ENCODE measurements around the gene KIAA0825. TPM values are rescaled to one million over a fixed set of nuclear protein-coding genes. Genes with fewer than 3 reads are reported as not detected.

Gene KIAA0825
- total and polyA plus RNA-seq, 2 experiments from 2014 or later = 1.7 to 1.8 TPM

DNA sequence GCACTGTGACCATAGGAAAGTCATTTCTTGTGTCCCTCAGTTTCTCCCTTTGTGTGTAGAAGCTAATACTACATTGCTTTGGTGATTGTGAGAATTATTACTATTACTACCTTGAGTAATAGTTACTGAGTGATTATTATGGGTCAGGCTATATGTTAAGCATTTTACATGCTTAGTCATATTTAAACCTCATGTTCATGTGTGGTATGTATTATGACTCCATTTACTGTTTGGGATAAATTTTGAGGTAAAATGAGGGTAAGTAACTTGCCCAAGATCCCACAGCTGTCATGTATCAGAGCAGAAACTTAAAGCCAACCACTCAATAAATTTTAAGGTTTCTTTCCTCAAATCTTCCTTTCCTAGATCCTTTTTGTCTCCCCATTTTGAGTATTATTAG is 28.4 kb upstream of the KIAA0825 start:
- no peak for DNase-seq (ENCODE audit: low spot score)
- Mint-ChIP-seq H3K9me3 (no peaks in the 10 kb centered on the region), H3K4me3 (no peak overlapping the region), H3K27me3 (ENCODE audit: insufficient read depth, low read depth, poor library complexity) (no peaks in the 10 kb centered on the region), H3K36me3 (ENCODE audit: low read depth) (peaks cover 3% of the 10 kb centered on the region; the same call in 2 of the 3 replicates), H3K27ac (no peak overlapping the region), H3K4me1 (no peaks in the 10 kb centered on the region)
- H3K4me2 ChIP-seq = no peak overlapping the region
- H3K4me3 ChIP-seq = no peak overlapping the region
- H2AFZ ChIP-seq = no peak overlapping the region
- no peak for TF ChIP-seq CREB1 (CRISPR knock-in tag; IDR thresholded peaks at IDR 0.05; ENCODE audit: low read depth)
- H3K27me3 ChIP-seq (ENCODE audit: insufficient read depth) = no peaks in the 10 kb centered on the region
- H3F3A ChIP-seq (replicated peaks; ENCODE audit: low read depth) = no peaks in the 10 kb centered on the region
- no peaks in the 10 kb centered on the region for H3K9me2 ChIP-seq (ENCODE audit: insufficient read depth)
- no peaks in the 10 kb centered on the region for H3K36me3 ChIP-seq (ENCODE audit: insufficient read depth)
- no peaks in the 10 kb centered on the region for H3K4me1 ChIP-seq (ENCODE audit: insufficient read depth)
- H4K20me1 ChIP-seq (replicated peaks; ENCODE audit: insufficient read depth) = 0 out of 2 replicates have a peak, but pooled peaks cover 5% of the 10 kb centered on the region
- no peak for ATAC-seq
- H3K27ac ChIP-seq (ENCODE audit: low read depth) = no peak overlapping the region
- H3K79me2 ChIP-seq (replicated peaks; ENCODE audit: insufficient read depth) = no peaks in the 10 kb centered on the region; the same call in 1 of the 2 replicates

DNA sequence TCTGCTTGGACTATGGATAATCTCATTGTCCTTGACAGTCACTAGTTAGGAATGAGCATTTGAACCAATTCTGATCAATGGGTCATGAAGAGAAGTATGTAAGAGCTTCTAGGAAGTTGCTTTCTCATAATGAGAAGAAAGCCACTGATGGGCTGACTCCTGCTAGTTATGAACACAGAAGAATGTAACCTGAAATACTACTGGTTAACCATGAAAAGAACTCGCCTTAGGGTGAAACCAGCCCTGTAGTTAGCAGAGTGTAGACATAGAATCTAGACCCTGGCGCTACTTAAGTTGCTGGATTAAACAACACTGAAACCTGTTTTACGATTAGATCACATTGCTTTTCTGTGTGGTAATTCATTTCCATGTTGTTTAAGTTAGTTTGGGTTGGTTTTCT is 26.6 kb upstream of the KIAA0825 start:
- no peak overlapping the region for H3K4me3 Mint-ChIP-seq
- ATAC-seq (no peak), DNase-seq (ENCODE audit: low spot score) (no peak)
- TF ChIP-seq STAT1 (IDR thresholded peaks at IDR 0.05; ENCODE audit: unreplicated experiment) (no peak), EZH2 (IDR thresholded peaks at IDR 0.05; ENCODE audit: low read depth, unreplicated experiment) (no peak), ZNF114 (CRISPR knock-in tag; IDR thresholded peaks at IDR 0.05) (no peak), EZH2phosphoT487 (IDR thresholded peaks at IDR 0.05; ENCODE audit: unreplicated experiment) (no peak), POLR2AphosphoS5 (IDR thresholded peaks at IDR 0.05; ENCODE audit: low read depth) (no peak), CREB1 (CRISPR knock-in tag; IDR thresholded peaks at IDR 0.05; ENCODE audit: low read depth) (no peak), NANOG (IDR thresholded peaks at IDR 0.05; ENCODE audit: borderline replicate concordance) (no peak), ZNF331 (CRISPR knock-in tag; IDR thresholded peaks at IDR 0.05; ENCODE audit: low read depth) (no peak), JUNB (IDR thresholded peaks at IDR 0.05; ENCODE audit: unreplicated experiment) (no peak)
- TF ChIP-seq, protein P1, sequence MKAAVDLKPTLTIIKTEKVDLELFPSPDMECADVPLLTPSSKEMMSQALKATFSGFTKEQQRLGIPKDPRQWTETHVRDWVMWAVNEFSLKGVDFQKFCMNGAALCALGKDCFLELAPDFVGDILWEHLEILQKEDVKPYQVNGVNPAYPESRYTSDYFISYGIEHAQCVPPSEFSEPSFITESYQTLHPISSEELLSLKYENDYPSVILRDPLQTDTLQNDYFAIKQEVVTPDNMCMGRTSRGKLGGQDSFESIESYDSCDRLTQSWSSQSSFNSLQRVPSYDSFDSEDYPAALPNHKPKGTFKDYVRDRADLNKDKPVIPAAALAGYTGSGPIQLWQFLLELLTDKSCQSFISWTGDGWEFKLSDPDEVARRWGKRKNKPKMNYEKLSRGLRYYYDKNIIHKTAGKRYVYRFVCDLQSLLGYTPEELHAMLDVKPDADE (IDR thresholded peaks at IDR 0.05) = no peak
- TF ChIP-seq, protein P2, sequence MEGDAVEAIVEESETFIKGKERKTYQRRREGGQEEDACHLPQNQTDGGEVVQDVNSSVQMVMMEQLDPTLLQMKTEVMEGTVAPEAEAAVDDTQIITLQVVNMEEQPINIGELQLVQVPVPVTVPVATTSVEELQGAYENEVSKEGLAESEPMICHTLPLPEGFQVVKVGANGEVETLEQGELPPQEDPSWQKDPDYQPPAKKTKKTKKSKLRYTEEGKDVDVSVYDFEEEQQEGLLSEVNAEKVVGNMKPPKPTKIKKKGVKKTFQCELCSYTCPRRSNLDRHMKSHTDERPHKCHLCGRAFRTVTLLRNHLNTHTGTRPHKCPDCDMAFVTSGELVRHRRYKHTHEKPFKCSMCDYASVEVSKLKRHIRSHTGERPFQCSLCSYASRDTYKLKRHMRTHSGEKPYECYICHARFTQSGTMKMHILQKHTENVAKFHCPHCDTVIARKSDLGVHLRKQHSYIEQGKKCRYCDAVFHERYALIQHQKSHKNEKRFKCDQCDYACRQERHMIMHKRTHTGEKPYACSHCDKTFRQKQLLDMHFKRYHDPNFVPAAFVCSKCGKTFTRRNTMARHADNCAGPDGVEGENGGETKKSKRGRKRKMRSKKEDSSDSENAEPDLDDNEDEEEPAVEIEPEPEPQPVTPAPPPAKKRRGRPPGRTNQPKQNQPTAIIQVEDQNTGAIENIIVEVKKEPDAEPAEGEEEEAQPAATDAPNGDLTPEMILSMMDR (conservative IDR thresholded peaks at IDR 0.05; ENCODE audit: low read depth in 2 of 2) = no peak
- TF ChIP-seq, protein P3, sequence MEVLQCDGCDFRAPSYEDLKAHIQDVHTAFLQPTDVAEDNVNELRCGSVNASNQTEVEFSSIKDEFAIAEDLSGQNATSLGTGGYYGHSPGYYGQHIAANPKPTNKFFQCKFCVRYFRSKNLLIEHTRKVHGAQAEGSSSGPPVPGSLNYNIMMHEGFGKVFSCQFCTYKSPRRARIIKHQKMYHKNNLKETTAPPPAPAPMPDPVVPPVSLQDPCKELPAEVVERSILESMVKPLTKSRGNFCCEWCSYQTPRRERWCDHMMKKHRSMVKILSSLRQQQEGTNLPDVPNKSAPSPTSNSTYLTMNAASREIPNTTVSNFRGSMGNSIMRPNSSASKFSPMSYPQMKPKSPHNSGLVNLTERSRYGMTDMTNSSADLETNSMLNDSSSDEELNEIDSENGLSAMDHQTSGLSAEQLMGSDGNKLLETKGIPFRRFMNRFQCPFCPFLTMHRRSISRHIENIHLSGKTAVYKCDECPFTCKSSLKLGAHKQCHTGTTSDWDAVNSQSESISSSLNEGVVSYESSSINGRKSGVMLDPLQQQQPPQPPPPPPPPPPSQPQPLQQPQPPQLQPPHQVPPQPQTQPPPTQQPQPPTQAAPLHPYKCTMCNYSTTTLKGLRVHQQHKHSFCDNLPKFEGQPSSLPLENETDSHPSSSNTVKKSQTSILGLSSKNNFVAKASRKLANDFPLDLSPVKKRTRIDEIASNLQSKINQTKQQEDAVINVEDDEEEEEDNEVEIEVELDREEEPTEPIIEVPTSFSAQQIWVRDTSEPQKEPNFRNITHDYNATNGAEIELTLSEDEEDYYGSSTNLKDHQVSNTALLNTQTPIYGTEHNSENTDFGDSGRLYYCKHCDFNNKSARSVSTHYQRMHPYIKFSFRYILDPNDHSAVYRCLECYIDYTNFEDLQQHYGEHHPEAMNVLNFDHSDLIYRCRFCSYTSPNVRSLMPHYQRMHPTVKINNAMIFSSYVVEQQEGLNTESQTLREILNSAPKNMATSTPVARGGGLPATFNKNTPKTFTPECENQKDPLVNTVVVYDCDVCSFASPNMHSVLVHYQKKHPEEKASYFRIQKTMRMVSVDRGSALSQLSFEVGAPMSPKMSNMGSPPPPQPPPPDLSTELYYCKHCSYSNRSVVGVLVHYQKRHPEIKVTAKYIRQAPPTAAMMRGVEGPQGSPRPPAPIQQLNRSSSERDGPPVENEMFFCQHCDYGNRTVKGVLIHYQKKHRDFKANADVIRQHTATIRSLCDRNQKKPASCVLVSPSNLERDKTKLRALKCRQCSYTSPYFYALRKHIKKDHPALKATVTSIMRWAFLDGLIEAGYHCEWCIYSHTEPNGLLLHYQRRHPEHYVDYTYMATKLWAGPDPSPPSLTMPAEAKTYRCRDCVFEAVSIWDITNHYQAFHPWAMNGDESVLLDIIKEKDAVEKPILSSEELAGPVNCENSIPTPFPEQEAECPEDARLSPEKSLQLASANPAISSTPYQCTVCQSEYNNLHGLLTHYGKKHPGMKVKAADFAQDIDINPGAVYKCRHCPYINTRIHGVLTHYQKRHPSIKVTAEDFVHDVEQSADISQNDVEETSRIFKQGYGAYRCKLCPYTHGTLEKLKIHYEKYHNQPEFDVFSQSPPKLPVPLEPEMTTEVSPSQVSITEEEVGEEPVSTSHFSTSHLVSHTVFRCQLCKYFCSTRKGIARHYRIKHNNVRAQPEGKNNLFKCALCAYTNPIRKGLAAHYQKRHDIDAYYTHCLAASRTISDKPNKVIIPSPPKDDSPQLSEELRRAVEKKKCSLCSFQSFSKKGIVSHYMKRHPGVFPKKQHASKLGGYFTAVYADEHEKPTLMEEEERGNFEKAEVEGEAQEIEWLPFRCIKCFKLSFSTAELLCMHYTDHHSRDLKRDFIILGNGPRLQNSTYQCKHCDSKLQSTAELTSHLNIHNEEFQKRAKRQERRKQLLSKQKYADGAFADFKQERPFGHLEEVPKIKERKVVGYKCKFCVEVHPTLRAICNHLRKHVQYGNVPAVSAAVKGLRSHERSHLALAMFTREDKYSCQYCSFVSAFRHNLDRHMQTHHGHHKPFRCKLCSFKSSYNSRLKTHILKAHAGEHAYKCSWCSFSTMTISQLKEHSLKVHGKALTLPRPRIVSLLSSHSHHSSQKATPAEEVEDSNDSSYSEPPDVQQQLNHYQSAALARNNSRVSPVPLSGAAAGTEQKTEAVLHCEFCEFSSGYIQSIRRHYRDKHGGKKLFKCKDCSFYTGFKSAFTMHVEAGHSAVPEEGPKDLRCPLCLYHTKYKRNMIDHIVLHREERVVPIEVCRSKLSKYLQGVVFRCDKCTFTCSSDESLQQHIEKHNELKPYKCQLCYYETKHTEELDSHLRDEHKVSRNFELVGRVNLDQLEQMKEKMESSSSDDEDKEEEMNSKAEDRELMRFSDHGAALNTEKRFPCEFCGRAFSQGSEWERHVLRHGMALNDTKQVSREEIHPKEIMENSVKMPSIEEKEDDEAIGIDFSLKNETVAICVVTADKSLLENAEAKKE (CRISPR knock-in tag; IDR thresholded peaks at IDR 0.05) = no peak

More for the DNA sequence above, 26.6 kb upstream of the KIAA0825 start:
- Histone ChIP-seq H3K36me3 (ENCODE audit: insufficient read depth) (no peaks in the 10 kb centered on the region), H3K79me2 (replicated peaks; ENCODE audit: insufficient read depth) (peaks cover 7% of the 10 kb centered on the region; the same call in 1 of the 2 replicates), H3K27ac (ENCODE audit: low read depth) (no peak overlapping the region), H4K20me1 (replicated peaks; ENCODE audit: insufficient read depth) (0 out of 2 replicates have a peak, but pooled peaks cover 5% of the 10 kb centered on the region), H3F3A (replicated peaks; ENCODE audit: low read depth) (no peaks in the 10 kb centered on the region), H2AFZ (no peak overlapping the region), H3K4me1 (ENCODE audit: insufficient read depth) (no peaks in the 10 kb centered on the region), H3K4me2 (no peak overlapping the region), H3K27me3 (ENCODE audit: insufficient read depth) (no peaks in the 10 kb centered on the region), H3K9me2 (ENCODE audit: insufficient read depth) (no peaks in the 10 kb centered on the region), H3K4me3 (no peak overlapping the region)
- Mint-ChIP-seq H3K4me1 (no peaks in the 10 kb centered on the region), H3K36me3 (ENCODE audit: low read depth) (peaks cover 20% of the 10 kb centered on the region), H3K27ac (no peak overlapping the region), H3K9me3 (peaks cover 8% of the 10 kb centered on the region), H3K27me3 (ENCODE audit: insufficient read depth, low read depth, poor library complexity) (no peaks in the 10 kb centered on the region)

Data from GM23338 (cell line).